ENCODE data around the gene COMMD7. TPM values are rescaled to one million over a fixed set of nuclear protein-coding genes. Genes with fewer than 3 reads are reported as not detected.

COMMD7 gene
- total and polyA plus RNA-seq, 9 of the 15 experiments (the other 6 are each of a cell fraction or from before 2014, with no cell fraction given) = 11.9 to 69.1 (median 34.7) TPM

DNA sequence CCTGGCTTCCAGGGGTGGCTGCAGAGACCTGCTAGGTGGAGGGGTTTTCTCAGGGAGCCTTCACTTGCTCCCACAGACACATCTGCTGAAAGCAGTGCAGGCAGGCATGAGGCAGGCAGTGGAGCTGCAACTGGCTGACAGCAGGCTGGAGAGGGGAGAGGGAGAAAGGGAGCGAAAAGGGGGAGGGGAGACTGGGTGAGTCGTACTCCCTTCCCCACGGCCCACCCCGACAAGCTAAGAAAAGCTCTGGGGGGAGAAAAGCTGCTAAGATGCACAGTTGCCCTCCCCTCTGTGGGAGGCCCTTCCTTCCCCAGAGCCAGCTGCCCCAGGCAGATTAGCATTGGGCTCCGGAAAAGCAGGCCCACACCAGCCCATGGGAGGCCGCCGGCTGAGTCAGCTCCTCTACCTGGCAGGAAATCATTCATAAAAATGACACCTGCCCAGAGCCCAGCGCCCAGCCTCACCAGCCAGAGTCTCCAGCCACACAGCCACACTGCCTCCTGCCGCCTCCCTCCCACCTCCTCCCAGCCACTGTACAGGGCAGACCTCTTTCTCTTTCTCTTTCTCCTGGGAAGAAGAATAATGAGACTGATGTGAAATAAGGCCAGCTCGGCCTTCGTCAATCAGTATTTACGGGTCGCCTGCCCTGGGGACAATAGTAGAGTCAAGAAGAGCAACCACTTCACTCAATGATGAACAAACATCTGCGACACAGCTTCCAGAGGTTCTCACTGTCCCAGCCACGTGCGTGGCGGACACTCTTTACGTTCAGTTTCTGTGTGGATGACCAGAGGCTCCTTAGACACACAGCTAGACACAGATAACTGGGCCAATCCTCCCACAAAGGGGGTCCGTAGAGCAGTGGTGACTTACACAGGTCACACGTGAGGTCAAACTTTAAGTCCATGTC, 61.8 kb downstream of the COMMD7 start (continued):
- TF ChIP-seq, protein P1, sequence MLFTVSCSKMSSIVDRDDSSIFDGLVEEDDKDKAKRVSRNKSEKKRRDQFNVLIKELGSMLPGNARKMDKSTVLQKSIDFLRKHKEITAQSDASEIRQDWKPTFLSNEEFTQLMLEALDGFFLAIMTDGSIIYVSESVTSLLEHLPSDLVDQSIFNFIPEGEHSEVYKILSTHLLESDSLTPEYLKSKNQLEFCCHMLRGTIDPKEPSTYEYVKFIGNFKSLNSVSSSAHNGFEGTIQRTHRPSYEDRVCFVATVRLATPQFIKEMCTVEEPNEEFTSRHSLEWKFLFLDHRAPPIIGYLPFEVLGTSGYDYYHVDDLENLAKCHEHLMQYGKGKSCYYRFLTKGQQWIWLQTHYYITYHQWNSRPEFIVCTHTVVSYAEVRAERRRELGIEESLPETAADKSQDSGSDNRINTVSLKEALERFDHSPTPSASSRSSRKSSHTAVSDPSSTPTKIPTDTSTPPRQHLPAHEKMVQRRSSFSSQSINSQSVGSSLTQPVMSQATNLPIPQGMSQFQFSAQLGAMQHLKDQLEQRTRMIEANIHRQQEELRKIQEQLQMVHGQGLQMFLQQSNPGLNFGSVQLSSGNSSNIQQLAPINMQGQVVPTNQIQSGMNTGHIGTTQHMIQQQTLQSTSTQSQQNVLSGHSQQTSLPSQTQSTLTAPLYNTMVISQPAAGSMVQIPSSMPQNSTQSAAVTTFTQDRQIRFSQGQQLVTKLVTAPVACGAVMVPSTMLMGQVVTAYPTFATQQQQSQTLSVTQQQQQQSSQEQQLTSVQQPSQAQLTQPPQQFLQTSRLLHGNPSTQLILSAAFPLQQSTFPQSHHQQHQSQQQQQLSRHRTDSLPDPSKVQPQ (CRISPR knock-in tag; IDR thresholded peaks at IDR 0.05; ENCODE audit: borderline replicate concordance) = no peak
- TF ChIP-seq, protein P2, sequence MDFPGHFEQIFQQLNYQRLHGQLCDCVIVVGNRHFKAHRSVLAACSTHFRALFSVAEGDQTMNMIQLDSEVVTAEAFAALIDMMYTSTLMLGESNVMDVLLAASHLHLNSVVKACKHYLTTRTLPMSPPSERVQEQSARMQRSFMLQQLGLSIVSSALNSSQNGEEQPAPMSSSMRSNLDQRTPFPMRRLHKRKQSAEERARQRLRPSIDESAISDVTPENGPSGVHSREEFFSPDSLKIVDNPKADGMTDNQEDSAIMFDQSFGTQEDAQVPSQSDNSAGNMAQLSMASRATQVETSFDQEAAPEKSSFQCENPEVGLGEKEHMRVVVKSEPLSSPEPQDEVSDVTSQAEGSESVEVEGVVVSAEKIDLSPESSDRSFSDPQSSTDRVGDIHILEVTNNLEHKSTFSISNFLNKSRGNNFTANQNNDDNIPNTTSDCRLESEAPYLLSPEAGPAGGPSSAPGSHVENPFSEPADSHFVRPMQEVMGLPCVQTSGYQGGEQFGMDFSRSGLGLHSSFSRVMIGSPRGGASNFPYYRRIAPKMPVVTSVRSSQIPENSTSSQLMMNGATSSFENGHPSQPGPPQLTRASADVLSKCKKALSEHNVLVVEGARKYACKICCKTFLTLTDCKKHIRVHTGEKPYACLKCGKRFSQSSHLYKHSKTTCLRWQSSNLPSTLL (IDR thresholded peaks at IDR 0.05) = no peak
- peak; percentile 45; the same call in 1 of the 2 replicates for TF ChIP-seq SP1 (CRISPR knock-in tag; IDR thresholded peaks at IDR 0.05)
- TF ChIP-seq ZNF408 (CRISPR knock-in tag; IDR thresholded peaks at IDR 0.05; ENCODE audit: low read depth) = no peak
- no peak for TF ChIP-seq ZNF133 (CRISPR knock-in tag; IDR thresholded peaks at IDR 0.05)
- 0 out of 2 replicates have a peak, but pooled peaks have one; percentile 44 for TF ChIP-seq ZNF589 (CRISPR knock-in tag; IDR thresholded peaks at IDR 0.05; ENCODE audit: low read depth)
- TF ChIP-seq, protein P3, sequence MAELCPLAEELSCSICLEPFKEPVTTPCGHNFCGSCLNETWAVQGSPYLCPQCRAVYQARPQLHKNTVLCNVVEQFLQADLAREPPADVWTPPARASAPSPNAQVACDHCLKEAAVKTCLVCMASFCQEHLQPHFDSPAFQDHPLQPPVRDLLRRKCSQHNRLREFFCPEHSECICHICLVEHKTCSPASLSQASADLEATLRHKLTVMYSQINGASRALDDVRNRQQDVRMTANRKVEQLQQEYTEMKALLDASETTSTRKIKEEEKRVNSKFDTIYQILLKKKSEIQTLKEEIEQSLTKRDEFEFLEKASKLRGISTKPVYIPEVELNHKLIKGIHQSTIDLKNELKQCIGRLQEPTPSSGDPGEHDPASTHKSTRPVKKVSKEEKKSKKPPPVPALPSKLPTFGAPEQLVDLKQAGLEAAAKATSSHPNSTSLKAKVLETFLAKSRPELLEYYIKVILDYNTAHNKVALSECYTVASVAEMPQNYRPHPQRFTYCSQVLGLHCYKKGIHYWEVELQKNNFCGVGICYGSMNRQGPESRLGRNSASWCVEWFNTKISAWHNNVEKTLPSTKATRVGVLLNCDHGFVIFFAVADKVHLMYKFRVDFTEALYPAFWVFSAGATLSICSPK (IDR thresholded peaks at IDR 0.05; ENCODE audit: borderline replicate concordance) = no peak
- no peak for TF ChIP-seq ZNF668 (CRISPR knock-in tag; IDR thresholded peaks at IDR 0.05)
- TF ChIP-seq MEIS2 (IDR thresholded peaks at IDR 0.05; ENCODE audit: partially characterized antibody) = peak; percentile 96
- TF ChIP-seq SIN3A (IDR thresholded peaks at IDR 0.05; ENCODE audit: borderline replicate concordance in 2 of 2, control insufficient read depth in 1 of 2, low read depth in 2 of 2, low read length in 2 of 2) = no peak
- TF ChIP-seq NR2C2 (CRISPR knock-in tag; IDR thresholded peaks at IDR 0.05) = no peak
- 0 out of 2 replicates have a peak, but pooled peaks have one; percentile 57 for TF ChIP-seq NR2C2 (tag; IDR thresholded peaks at IDR 0.05)
- TF ChIP-seq CBX1 (IDR thresholded peaks at IDR 0.05; ENCODE audit: low read depth) = no peak; the same call in 1 of the 2 replicates
- no peak for TF ChIP-seq ZBTB8A (IDR thresholded peaks at IDR 0.05; ENCODE audit: partially characterized antibody)
- TF ChIP-seq ZFPM2 (CRISPR knock-in tag; IDR thresholded peaks at IDR 0.05) = no peak
- TF ChIP-seq ETV1 (tag; conservative IDR thresholded peaks at IDR 0.05; ENCODE audit: low read depth) = peak; percentile 92
- no peak for TF ChIP-seq EZH2 (IDR thresholded peaks at IDR 0.05; ENCODE audit: borderline replicate concordance, low read depth, low read length)
- no peak for TF ChIP-seq ZNF830 (CRISPR knock-in tag; IDR thresholded peaks at IDR 0.05)
- TF ChIP-seq, protein P4, sequence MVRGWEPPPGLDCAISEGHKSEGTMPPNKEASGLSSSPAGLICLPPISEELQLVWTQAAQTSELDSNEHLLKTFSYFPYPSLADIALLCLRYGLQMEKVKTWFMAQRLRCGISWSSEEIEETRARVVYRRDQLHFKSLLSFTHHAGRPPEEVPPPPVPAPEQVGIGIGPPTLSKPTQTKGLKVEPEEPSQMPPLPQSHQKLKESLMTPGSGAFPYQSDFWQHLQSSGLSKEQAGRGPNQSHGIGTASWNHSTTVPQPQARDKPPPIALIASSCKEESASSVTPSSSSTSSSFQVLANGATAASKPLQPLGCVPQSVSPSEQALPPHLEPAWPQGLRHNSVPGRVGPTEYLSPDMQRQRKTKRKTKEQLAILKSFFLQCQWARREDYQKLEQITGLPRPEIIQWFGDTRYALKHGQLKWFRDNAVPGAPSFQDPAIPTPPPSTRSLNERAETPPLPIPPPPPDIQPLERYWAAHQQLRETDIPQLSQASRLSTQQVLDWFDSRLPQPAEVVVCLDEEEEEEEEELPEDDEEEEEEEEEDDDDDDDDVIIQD (CRISPR knock-in tag; IDR thresholded peaks at IDR 0.05) = no peak
